Neuronal stem cell (in vitro differentiated cells): Measurements from ENCODE around the gene FSIP1.

Experiments
- DNase-seq: peaks from one replicate; pipeline ENCODE4 v3.0.0-alpha.2; 2013; ENCODE audit warnings: low spot score
- H2AFZ ChIP-seq: one replicate; pipeline ENCODE4 v1.6.1; 2013; ENCODE audit warnings: mild to moderate bottlenecking, low read length, inconsistent platforms
- H2AK5ac ChIP-seq: 2 replicates; pipeline ENCODE4 v1.6.1; 2013; ENCODE audit warnings: low read depth, mild to moderate bottlenecking, inconsistent platforms, low read length, moderate library complexity, mixed read lengths
- H2BK120ac ChIP-seq: 2 replicates; pipeline ENCODE4 v1.6.1; 2013; ENCODE audit warnings: low read depth, mild to moderate bottlenecking, inconsistent platforms, low read length, moderate library complexity, mixed read lengths
- H2BK12ac ChIP-seq: one replicate; pipeline ENCODE4 v1.6.1; 2013; ENCODE audit warnings: low read length, inconsistent platforms
- H2BK15ac ChIP-seq: 2 replicates; pipeline ENCODE4 v1.6.1; 2013; ENCODE audit warnings: mild to moderate bottlenecking, low read length, inconsistent platforms, mixed read lengths
- H2BK5ac ChIP-seq: one replicate; pipeline ENCODE4 v1.6.1; 2013; ENCODE audit warnings: inconsistent platforms, mild to moderate bottlenecking, low read length, moderate library complexity
- H3K14ac ChIP-seq: one replicate; pipeline ENCODE4 v1.6.1; 2013; ENCODE audit warnings: low read length, inconsistent platforms
- H3K18ac ChIP-seq: 2 replicates; pipeline ENCODE4 v1.6.1; 2013; ENCODE audit warnings: low read length, inconsistent platforms
- H3K23ac ChIP-seq: 2 replicates; pipeline ENCODE4 v1.6.1; 2013; ENCODE audit warnings: low read depth, mild to moderate bottlenecking, mixed read lengths, low read length, inconsistent platforms; ENCODE audit not compliant: poor library complexity
- H3K27ac ChIP-seq: replicated peaks from 3 replicates; pipeline ENCODE4 v1.5.1; 2013; ENCODE audit warnings: low read length, inconsistent platforms
- H3K27me3 ChIP-seq, 3 experiments: 2 replicates each; pipeline ENCODE4 v1.6.1; 2013; ENCODE audit warnings: low read length in 3 of 3, mild to moderate bottlenecking in 2 of 3, inconsistent platforms in 1 of 3, low read depth in 1 of 3, mixed read lengths in 1 of 3, moderate library complexity in 1 of 3; ENCODE audit not compliant: control insufficient read depth in 3 of 3, insufficient read depth in 3 of 3
- H3K36me3 ChIP-seq, 2 donors: replicated peaks in 1 of 2; 2 replicates each; pipeline ENCODE4 v1.6.1; 2013; ENCODE audit warnings: low read length in 2 of 2; ENCODE audit not compliant: control insufficient read depth in 2 of 2, insufficient read depth in 2 of 2
- H3K4ac ChIP-seq: 2 replicates; pipeline ENCODE4 v1.6.1; 2013; ENCODE audit warnings: inconsistent platforms, mild to moderate bottlenecking, low read length, moderate library complexity
- H3K4me1 ChIP-seq, 2 donors: 1 replicate in 1 of 2; 2 replicates in 1 of 2; pipeline ENCODE4 v1.6.1; 2013; ENCODE audit warnings: low read length in 2 of 2, low read depth in 1 of 2; ENCODE audit not compliant: control insufficient read depth in 2 of 2, insufficient read depth in 1 of 2
- H3K4me2 ChIP-seq: one replicate; pipeline ENCODE4 v1.6.1; 2013; ENCODE audit warnings: mild to moderate bottlenecking, low read length, inconsistent platforms; ENCODE audit not compliant: insufficient read depth, poor library complexity, severe bottlenecking
- H3K4me3 ChIP-seq, 2 donors: 2 replicates each; pipeline ENCODE4 v1.5.1; 2013; ENCODE audit warnings: low read length in 2 of 2, mild to moderate bottlenecking in 2 of 2, inconsistent platforms in 1 of 2, moderate library complexity in 1 of 2
- H3K79me1 ChIP-seq: one replicate; pipeline ENCODE4 v1.6.1; 2013; ENCODE audit warnings: low read depth, mild to moderate bottlenecking, inconsistent platforms, low read length, moderate library complexity
- H3K9ac ChIP-seq: one replicate; pipeline ENCODE4 v1.6.1; 2013; ENCODE audit warnings: mild to moderate bottlenecking, low read depth, low read length, inconsistent platforms; ENCODE audit not compliant: poor library complexity
- H3K9me3 ChIP-seq, 2 donors: replicated peaks in 1 of 2; 2 replicates each; pipeline versions ENCODE3 to v1.6.1; 2013; ENCODE audit warnings: low read length in 2 of 2, mild to moderate bottlenecking in 2 of 2, inconsistent platforms in 1 of 2, low read depth in 1 of 2, mixed read lengths in 1 of 2, moderate library complexity in 1 of 2; ENCODE audit not compliant: control insufficient read depth in 2 of 2, insufficient read depth in 1 of 2
- H4K8ac ChIP-seq: one replicate; pipeline ENCODE4 v1.6.1; 2013; ENCODE audit warnings: low read depth, mild to moderate bottlenecking, inconsistent platforms, low read length, moderate library complexity
- H4K91ac ChIP-seq: one replicate; pipeline ENCODE4 v1.6.1; 2013; ENCODE audit warnings: low read length, low read depth, mild to moderate bottlenecking, inconsistent platforms; ENCODE audit not compliant: poor library complexity
- WGBS, 2 donors: extraction: QIAGEN DNeasy Blood & Tissue Kit; methylation state at CpG; one replicate each; pipeline ENCODE4 v1.1.7; 2013; ENCODE audit warnings: missing lambda C conversion rate in 2 of 2, mixed read lengths in 1 of 2; ENCODE audit not compliant: insufficient read length in 2 of 2, insufficient replicate concordance in 1 of 2; ENCODE audit errors: extremely low coverage in 2 of 2; 5-methylcytosine and 5-hydroxymethylcytosine counted together

FSIP1 gene

DNA sequence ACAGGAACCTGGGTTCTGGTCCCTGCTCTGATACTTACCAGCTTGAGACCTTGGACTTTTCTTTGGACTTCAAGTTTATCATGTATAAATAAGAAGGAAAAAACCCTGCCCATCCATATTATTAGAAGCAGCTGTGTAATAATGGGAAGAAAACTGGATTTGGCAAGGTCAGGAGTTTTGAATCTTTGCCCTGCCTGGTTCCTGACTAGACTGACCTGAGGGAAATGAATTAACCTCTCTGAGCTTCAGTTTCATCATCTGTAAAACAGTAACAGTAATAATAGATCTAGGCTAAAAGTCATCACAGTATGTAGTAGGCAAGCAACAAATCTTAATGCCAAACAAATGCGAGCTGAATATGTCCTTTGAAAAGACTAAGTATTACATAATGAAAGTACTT, 68.8 kb downstream of the FSIP1 start:
- Histone ChIP-seq H3K9ac (no peak overlapping the region), H3K4me3 (no peak overlapping the region), H3K4me2 (no peak overlapping the region), H3K23ac (no peak overlapping the region), H3K27me3 (no peaks in the 10 kb centered on the region), H2BK5ac (no peak overlapping the region), H2BK12ac (no peak overlapping the region), H2AFZ (no peak overlapping the region), H4K8ac (no peak overlapping the region), H3K14ac (no peak overlapping the region), H4K91ac (no peak overlapping the region), H3K4me1 (no peaks in the 10 kb centered on the region), H3K79me1 (no peaks in the 10 kb centered on the region), H3K18ac (no peak overlapping the region), H3K27ac (no peak overlapping the region), H3K4ac (no peak overlapping the region), H2BK15ac (no peak overlapping the region), H3K9me3 (peaks cover 0 to 41% of the 10 kb centered on the region in 2 donors), H2AK5ac (no peak overlapping the region), H2BK120ac (no peak overlapping the region), H3K36me3 (peaks cover 0 to 1% of the 10 kb centered on the region in 2 donors)
- no peak for DNase-seq
- no CpG with 5 or more reads among the region's 1 CpG for WGBS, 2 donors

DNA sequence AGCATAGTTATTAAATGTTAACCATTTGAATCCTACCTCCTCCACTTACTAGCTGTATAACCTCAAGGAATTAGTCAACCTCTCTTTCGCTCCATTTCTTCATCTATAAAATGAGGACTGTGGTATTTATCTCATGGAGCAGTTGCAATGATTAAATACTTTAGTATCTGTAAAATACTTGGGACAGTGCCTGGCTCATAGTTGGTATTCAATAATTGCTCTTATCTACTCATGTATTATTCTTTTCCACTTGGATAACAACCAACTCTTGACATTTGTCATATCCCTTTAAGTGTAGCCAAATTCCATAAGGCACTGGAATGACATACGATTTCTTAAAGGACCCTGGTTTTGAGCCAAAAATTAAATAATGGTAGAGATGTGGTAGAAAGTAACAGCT, 72.0 kb downstream of the FSIP1 start:
- no peak overlapping the region for H2BK15ac ChIP-seq
- no peak overlapping the region for H4K8ac ChIP-seq
- H3K4me1 ChIP-seq: peaks cover 0 to 7% of the 10 kb centered on the region in 2 donors
- H3K27ac ChIP-seq: no peak overlapping the region
- H3K27me3 ChIP-seq: no peaks in the 10 kb centered on the region
- H3K4me3 ChIP-seq: no peak overlapping the region
- no peak overlapping the region for H3K23ac ChIP-seq
- DNase-seq: no peak
- H3K9ac ChIP-seq: no peak overlapping the region
- peaks cover 0 to 1% of the 10 kb centered on the region in 2 donors for H3K36me3 ChIP-seq
- H4K91ac ChIP-seq: no peak overlapping the region
- H2BK12ac ChIP-seq: no peak overlapping the region
- no peak overlapping the region for H2BK120ac ChIP-seq
- no peak overlapping the region for H3K4ac ChIP-seq
- H3K18ac ChIP-seq: no peak overlapping the region
- no peaks in the 10 kb centered on the region for H3K79me1 ChIP-seq
- no peak overlapping the region for H3K14ac ChIP-seq
- H3K9me3 ChIP-seq: peaks cover 0 to 33% of the 10 kb centered on the region in 2 donors
- H2BK5ac ChIP-seq: no peak overlapping the region
- no CpG with 5 or more reads among the region's 2 CpGs for WGBS, 2 donors
- no peak overlapping the region for H2AK5ac ChIP-seq
- H3K4me2 ChIP-seq: no peak overlapping the region
- no peak overlapping the region for H2AFZ ChIP-seq

DNA sequence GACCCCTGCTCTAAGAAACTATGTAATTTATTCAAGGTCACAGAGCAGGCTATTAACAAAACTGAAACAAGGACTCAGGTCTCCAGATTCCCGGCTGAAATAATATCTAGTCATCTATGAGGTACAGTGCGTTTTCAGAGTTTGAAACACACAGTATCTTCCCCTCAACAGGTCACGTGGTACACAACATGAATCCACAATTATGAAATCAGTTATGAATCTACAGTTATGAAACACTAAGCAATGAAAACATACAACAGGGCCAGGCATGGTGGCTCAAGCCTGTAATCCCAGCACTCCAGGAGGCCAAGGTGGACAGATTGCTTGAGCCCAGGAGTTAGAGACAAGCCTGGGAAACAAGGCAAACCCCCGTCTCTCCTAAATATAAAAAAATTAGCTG, 72.7 kb downstream of the FSIP1 start:
- Histone ChIP-seq H3K23ac (no peak overlapping the region), H4K8ac (no peak overlapping the region), H3K18ac (no peak overlapping the region), H2BK12ac (no peak overlapping the region), H2AK5ac (no peak overlapping the region), H3K4me1 (peaks cover 0 to 11% of the 10 kb centered on the region in 2 donors), H3K79me1 (no peaks in the 10 kb centered on the region), H4K91ac (no peak overlapping the region), H3K4me3 (no peak overlapping the region), H3K9me3 (peaks cover 0 to 28% of the 10 kb centered on the region in 2 donors), H3K36me3 (no peaks in the 10 kb centered on the region), H3K14ac (no peak overlapping the region), H3K4me2 (no peak overlapping the region), H2BK120ac (no peak overlapping the region), H2BK15ac (no peak overlapping the region), H3K9ac (no peak overlapping the region), H2BK5ac (no peak overlapping the region), H3K27me3 (no peaks in the 10 kb centered on the region), H2AFZ (no peak overlapping the region), H3K4ac (no peak overlapping the region), H3K27ac (no peak overlapping the region)
- no CpG with 5 or more reads among the region's 4 CpGs for WGBS, 2 donors
- DNase-seq: no peak

GRCh38 chr15:39706206-39706605, 76.4 kb downstream of the FSIP1 start:
- Histone ChIP-seq H3K4me1 (peaks cover 1 to 29% of the 10 kb centered on the region in 2 donors), H2BK15ac (no peak overlapping the region), H3K27ac (no peak overlapping the region), H2BK120ac (no peak overlapping the region), H4K8ac (no peak overlapping the region), H3K9ac (no peak overlapping the region), H3K36me3 (no peaks in the 10 kb centered on the region), H3K9me3 (peaks cover 0 to 21% of the 10 kb centered on the region in 2 donors), H3K14ac (no peak overlapping the region), H3K79me1 (no peaks in the 10 kb centered on the region), H3K23ac (no peak overlapping the region), H4K91ac (no peak overlapping the region), H3K18ac (no peak overlapping the region), H3K27me3 (no peaks in the 10 kb centered on the region), H3K4me2 (no peak overlapping the region), H2BK5ac (no peak overlapping the region), H3K4me3 (no peak overlapping the region), H2AK5ac (no peak overlapping the region), H3K4ac (no peak overlapping the region), H2BK12ac (no peak overlapping the region), H2AFZ (no peak overlapping the region)
- no CpG with 5 or more reads among the region's 2 CpGs for WGBS, 2 donors
- no peak for DNase-seq
